CD14-positive monocyte (primary cell): ENCODE measurements around the gene IRS2. TPM values are rescaled to one million over a fixed set of nuclear protein-coding genes. Genes with fewer than 3 reads are reported as not detected.

Experiments used
- DNase-seq, 3 donors: peaks; one replicate each; pipeline ENCODE4 v3.0.0-alpha.2; 2011 to 2022
- H2AFZ ChIP-seq: 2 replicates; pipeline ENCODE4 v1.6.0; 2012; ENCODE audit warnings: mild to moderate bottlenecking, low read depth, low read length, inconsistent platforms; ENCODE audit not compliant: insufficient read depth, poor library complexity, severe bottlenecking
- H3K27ac ChIP-seq, 2 donors: 1 replicate in 1 of 2; 2 replicates in 1 of 2; pipeline ENCODE4 v1.5.1; 2012 to 2013; ENCODE audit warnings: low read length in 2 of 2, control low read depth in 1 of 2, inconsistent platforms in 1 of 2, low read depth in 1 of 2, mild to moderate bottlenecking in 1 of 2
- H3K27me3 ChIP-seq, 2 donors: one replicate each; pipeline versions ENCODE4 v1.6.0 to v1.6.1; 2011 to 2013; ENCODE audit warnings: low read length in 2 of 2; ENCODE audit not compliant: control insufficient read depth in 2 of 2, insufficient read depth in 2 of 2
- H3K36me3 ChIP-seq, 2 donors: replicated peaks in 1 of 2; 1 replicate in 1 of 2; 2 replicates in 1 of 2; pipeline versions ENCODE4 v1.5.1 to v1.6.1; 2012 to 2013; ENCODE audit warnings: low read length in 2 of 2, control low read depth in 1 of 2, inconsistent platforms in 1 of 2, mild to moderate bottlenecking in 1 of 2; ENCODE audit not compliant: insufficient read depth in 2 of 2, control insufficient read depth in 1 of 2
- H3K4me1 ChIP-seq, 2 donors: 1 replicate in 1 of 2; 2 replicates in 1 of 2; pipeline versions ENCODE4 v1.5.1 to v1.6.1; 2012 to 2013; ENCODE audit warnings: low read length in 2 of 2, control low read depth in 1 of 2, inconsistent platforms in 1 of 2, mild to moderate bottlenecking in 1 of 2, moderate library complexity in 1 of 2; ENCODE audit not compliant: insufficient read depth in 2 of 2, control insufficient read depth in 1 of 2
- H3K4me2 ChIP-seq: replicated peaks from 2 replicates; pipeline ENCODE3; 2012; ENCODE audit warnings: low read length, moderate library complexity, mild to moderate bottlenecking; ENCODE audit not compliant: poor library complexity, severe bottlenecking; ENCODE audit errors: extremely low read depth
- H3K4me3 ChIP-seq, 3 experiments: fragments of 200-600 bp in 1 of 3; sonication (generic) in 1 of 3; replicated peaks in 1 of 3; 1 replicate in 2 of 3; 2 replicates in 1 of 3; pipeline ENCODE4 v1.5.1; 2011 to 2013; ENCODE audit warnings: low read length in 3 of 3, mild to moderate bottlenecking in 3 of 3, control low read depth in 2 of 3, low read depth in 2 of 3, inconsistent platforms in 1 of 3, moderate library complexity in 1 of 3
- H3K79me2 ChIP-seq: 2 replicates; pipeline ENCODE4 v1.6.0; 2012; ENCODE audit warnings: mild to moderate bottlenecking, control low read depth, inconsistent platforms, low read length, moderate library complexity; ENCODE audit not compliant: insufficient read depth
- H3K9ac ChIP-seq: 2 replicates; pipeline ENCODE4 v1.6.0; 2017; ENCODE audit warnings: low read length, mild to moderate bottlenecking; ENCODE audit not compliant: insufficient read depth, poor library complexity, severe bottlenecking
- H3K9me3 ChIP-seq, 2 donors: replicated peaks in 1 of 2; 1 replicate in 1 of 2; 2 replicates in 1 of 2; pipeline versions ENCODE4 v1.5.1 to v1.6.1; 2012 to 2013; ENCODE audit warnings: low read length in 2 of 2, control low read depth in 1 of 2; ENCODE audit not compliant: control insufficient read depth in 1 of 2, insufficient read depth in 1 of 2
- H4K20me1 ChIP-seq: 2 replicates; pipeline ENCODE4 v1.6.0; 2012; ENCODE audit warnings: mild to moderate bottlenecking, low read length, control low read depth, moderate library complexity; ENCODE audit not compliant: insufficient read depth
- H3K27ac Mint-ChIP-seq, 7 donors: one replicate each; pipeline ENCODE4 v1.8.0; 2020; ENCODE audit warnings: mild to moderate bottlenecking in 7 of 7, mixed read lengths in 7 of 7, moderate library complexity in 6 of 7, inconsistent platforms in 2 of 7
- H3K27me3 Mint-ChIP-seq, 3 donors: one replicate each; pipeline ENCODE4 v1.8.0; 2021 to 2022; ENCODE audit warnings: low read depth in 3 of 3, mild to moderate bottlenecking in 3 of 3, mixed read lengths in 3 of 3, moderate library complexity in 3 of 3, inconsistent platforms in 1 of 3
- H3K36me3 Mint-ChIP-seq, 2 donors: one replicate each; pipeline ENCODE4 v1.8.0; 2020; ENCODE audit warnings: mixed read lengths in 2 of 2, inconsistent platforms in 1 of 2, mild to moderate bottlenecking in 1 of 2
- H3K4me1 Mint-ChIP-seq: one replicate; pipeline ENCODE4 v1.8.0; 2020; ENCODE audit warnings: mild to moderate bottlenecking, mixed read lengths
- H3K4me3 Mint-ChIP-seq, 2 donors: one replicate each; pipeline ENCODE4 v1.8.0; 2020; ENCODE audit warnings: mild to moderate bottlenecking in 2 of 2, mixed read lengths in 2 of 2, moderate library complexity in 1 of 2
- H3K9me3 Mint-ChIP-seq, 7 donors: one replicate each; pipeline ENCODE4 v1.8.0; 2020 to 2022; ENCODE audit warnings: mixed read lengths in 7 of 7, mild to moderate bottlenecking in 6 of 7, moderate library complexity in 6 of 7, inconsistent platforms in 2 of 7
- WGBS: methylation state at CpG from one replicate; pipeline ENCODE4 v1.1.5; 2013; ENCODE audit warnings: missing lambda C conversion rate; ENCODE audit not compliant: insufficient coverage; 5-methylcytosine and 5-hydroxymethylcytosine counted together
- intact Hi-C, 2 donors: fragments of 100-400 bp; cut with micrococcal nuclease; formaldehyde crosslinking; loops; one replicate each; pipeline versions ENCODE4 v1.15.0 to v1.15.1; 2023
- polyA plus RNA-seq, 3 donors: library from polyadenylated mRNA; depleted of rRNA in 1 of 3; unstranded in 2 of 3; stranded (reverse) in 1 of 3; fragments of 300-500 nt in 2 of 3; fragments of >200 nt in 1 of 3; fragmentation: Illumina TruSeq in 2 of 3; gene quantifications; 1 replicate in 2 of 3; 2 replicates in 1 of 3; pipeline ENCODE4 v1.2.3, GENCODE V29; 2012 to 2021
- TF ChIP-seq, protein P1 (sequence below): fragments of 200-600 bp; IDR thresholded peaks from one replicate; pipeline ENCODE4 v1.8.0; 2022; ENCODE audit warnings: antibody characterized with exemption, mild to moderate bottlenecking

The IRS2 gene
- polyA plus RNA-seq, 3 donors: 2.4 to 27.1 (median 3.5) TPM

DNA sequence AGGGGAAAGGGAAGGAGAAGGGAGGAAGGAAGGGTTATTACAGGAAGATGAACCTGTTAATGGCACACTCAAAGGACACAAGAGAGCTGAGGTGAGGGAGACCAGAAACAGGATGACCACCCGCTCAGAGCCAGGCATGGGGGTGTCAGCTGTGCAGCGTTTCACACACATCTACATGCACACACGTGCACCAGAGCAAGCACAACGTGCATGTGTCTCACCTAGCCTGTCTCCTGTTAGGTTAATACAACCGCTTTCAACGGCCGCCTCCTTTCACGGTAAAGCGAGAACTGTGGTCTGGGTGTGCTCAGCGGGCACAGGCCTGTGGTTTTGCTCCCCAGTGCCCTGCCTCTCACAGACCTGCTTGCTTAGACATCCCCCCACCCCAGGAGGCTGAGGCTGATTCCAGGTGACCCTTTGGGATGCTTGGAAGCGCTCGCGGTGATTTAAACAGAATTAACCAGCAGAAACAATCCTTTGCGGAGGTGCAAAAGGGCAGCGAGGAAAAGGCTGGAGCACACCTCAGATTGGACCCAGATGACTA is 27.4 kb downstream of the IRS2 start:
- no peaks in the 10 kb centered on the region for H3K27me3 ChIP-seq
- no peak for DNase-seq
- peaks cover 100% of the 10 kb centered on the region for H4K20me1 ChIP-seq
- H3K27ac ChIP-seq: no peak overlapping the region
- H3K4me2 ChIP-seq: no peak overlapping the region
- H3K4me3 ChIP-seq: no peak overlapping the region
- peaks cover 89% of the 10 kb centered on the region for H3K79me2 ChIP-seq
- peaks cover 26 to 66% of the 10 kb centered on the region in 2 donors for H3K36me3 ChIP-seq
- H3K9me3 ChIP-seq: peaks cover 0 to 6% of the 10 kb centered on the region in 2 donors
- peaks cover 0 to 3% (median 0%) of the 10 kb centered on the region in 7 donors for H3K9me3 Mint-ChIP-seq
- TF ChIP-seq, protein P1, sequence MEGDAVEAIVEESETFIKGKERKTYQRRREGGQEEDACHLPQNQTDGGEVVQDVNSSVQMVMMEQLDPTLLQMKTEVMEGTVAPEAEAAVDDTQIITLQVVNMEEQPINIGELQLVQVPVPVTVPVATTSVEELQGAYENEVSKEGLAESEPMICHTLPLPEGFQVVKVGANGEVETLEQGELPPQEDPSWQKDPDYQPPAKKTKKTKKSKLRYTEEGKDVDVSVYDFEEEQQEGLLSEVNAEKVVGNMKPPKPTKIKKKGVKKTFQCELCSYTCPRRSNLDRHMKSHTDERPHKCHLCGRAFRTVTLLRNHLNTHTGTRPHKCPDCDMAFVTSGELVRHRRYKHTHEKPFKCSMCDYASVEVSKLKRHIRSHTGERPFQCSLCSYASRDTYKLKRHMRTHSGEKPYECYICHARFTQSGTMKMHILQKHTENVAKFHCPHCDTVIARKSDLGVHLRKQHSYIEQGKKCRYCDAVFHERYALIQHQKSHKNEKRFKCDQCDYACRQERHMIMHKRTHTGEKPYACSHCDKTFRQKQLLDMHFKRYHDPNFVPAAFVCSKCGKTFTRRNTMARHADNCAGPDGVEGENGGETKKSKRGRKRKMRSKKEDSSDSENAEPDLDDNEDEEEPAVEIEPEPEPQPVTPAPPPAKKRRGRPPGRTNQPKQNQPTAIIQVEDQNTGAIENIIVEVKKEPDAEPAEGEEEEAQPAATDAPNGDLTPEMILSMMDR: no peak
- intact Hi-C loops: no loop called here
- H3K4me1 ChIP-seq: peaks cover 12 to 13% of the 10 kb centered on the region in 2 donors
- H3K4me1 Mint-ChIP-seq: peaks cover 35% of the 10 kb centered on the region
- no peak overlapping the region for H2AFZ ChIP-seq
- H3K9ac ChIP-seq: no peak overlapping the region
- H3K4me3 Mint-ChIP-seq: no peak overlapping the region
- H3K27ac Mint-ChIP-seq: no peak overlapping the region
- 98% methylated on average over 15 of the region's 15 CpGs for WGBS
- no peaks in the 10 kb centered on the region for H3K27me3 Mint-ChIP-seq
- H3K36me3 Mint-ChIP-seq: peaks cover 40 to 76% of the 10 kb centered on the region in 2 donors

DNA sequence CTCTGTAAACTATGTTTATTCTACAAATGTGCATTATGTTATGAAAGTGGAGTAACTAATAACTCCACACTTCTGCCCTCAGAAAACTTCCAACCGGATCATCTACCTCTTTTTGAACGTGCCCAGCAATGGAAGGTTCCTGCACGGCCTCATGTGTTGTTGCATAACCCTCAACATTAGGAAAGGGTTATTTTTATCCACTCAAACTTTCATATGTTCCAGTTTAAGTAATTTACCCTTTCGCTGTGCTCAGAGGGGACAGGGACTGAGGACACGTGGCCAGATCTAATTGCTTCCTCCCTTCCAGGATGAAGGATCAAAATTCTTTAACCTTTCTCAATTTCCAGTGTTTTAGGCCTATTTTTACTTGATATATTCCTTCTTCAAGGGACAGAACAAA is 29.6 kb downstream of the IRS2 start:
- H3K4me3 ChIP-seq: no peak overlapping the region
- H3K4me3 Mint-ChIP-seq: no peak overlapping the region
- H3K4me1 Mint-ChIP-seq: peaks cover 25% of the 10 kb centered on the region
- no peaks in the 10 kb centered on the region for H3K27me3 ChIP-seq
- peaks cover 12 to 13% of the 10 kb centered on the region in 2 donors for H3K4me1 ChIP-seq
- no peak overlapping the region for H3K9ac ChIP-seq
- H3K27me3 Mint-ChIP-seq: no peaks in the 10 kb centered on the region
- peaks cover 0 to 6% (median 0%) of the 10 kb centered on the region in 7 donors for H3K9me3 Mint-ChIP-seq
- no CpG with 5 or more reads among the region's 5 CpGs for WGBS
- no peak for DNase-seq
- H3K27ac ChIP-seq: peak overlapping the region in 1 of 2 donors; percentile 26
- no peak overlapping the region for H2AFZ ChIP-seq
- H4K20me1 ChIP-seq: peaks cover 99% of the 10 kb centered on the region
- H3K27ac Mint-ChIP-seq: peak overlapping the region in 1 of 7 donors; percentile 31
- H3K79me2 ChIP-seq: peaks cover 67% of the 10 kb centered on the region
- peaks cover 0 to 6% of the 10 kb centered on the region in 2 donors for H3K9me3 ChIP-seq
- H3K36me3 ChIP-seq: peaks cover 35 to 75% of the 10 kb centered on the region in 2 donors
- H3K36me3 Mint-ChIP-seq: peaks cover 56 to 83% of the 10 kb centered on the region in 2 donors
- TF ChIP-seq, protein P1: no peak
- H3K4me2 ChIP-seq: no peak overlapping the region
- intact Hi-C loops: no loop called here
